HCT116 (cell line): ENCODE data around the gene CYP21A2. TPM values are rescaled to one million over a fixed set of nuclear protein-coding genes. Genes with fewer than 3 reads are reported as not detected.

Experiments used
- ATAC-seq: fragments of 200-7000 bp; cut with Tn5 transposase; 2 replicates; pipeline ENCODE4 v1.9.1; 2020; ENCODE audit warnings: mild to moderate bottlenecking, moderate library complexity
- BruUV-seq: library from RNA; stranded (reverse); fragments of 400-500 nt; replicated peaks from 2 replicates; lab custom pipeline; 2021; lab: Mats Ljungman, UMichigan
- CTCF ChIA-PET: fragments of 300-600 bp; sonication (Branson Sonifier 250); formaldehyde crosslinking; loops from one replicate; lab custom pipeline; 2021; ENCODE audit warnings: antibody characterized with exemption; lab: Charles Lee
- POLR2A ChIA-PET: fragments of 300-600, 350-600 bp; sonication (Branson Sonifier 250); formaldehyde crosslinking; loops from one replicate; lab custom pipeline; 2021; ENCODE audit warnings: antibody characterized with exemption; lab: Charles Lee
- RAD21 ChIA-PET, 2 experiments: fragments of 300-600 bp; sonication (Branson Sonifier 250); formaldehyde crosslinking; loops; one replicate each; lab custom pipeline; 2023; ENCODE audit warnings: low total read pairs in 2 of 2; ENCODE audit not compliant: uncharacterized antibody in 2 of 2, unreplicated experiment in 2 of 2, low non-redundant PET in 1 of 2; lab: Charles Lee
- DNase-seq: peaks from one replicate; pipeline ENCODE4 v3.0.0-alpha.2; 2010; ENCODE audit warnings: low read depth, low spot score
- H2AFZ ChIP-seq: fragments of 200-600 bp; shearing (Covaris generic), sonication (generic); 2 replicates; pipeline ENCODE4 v1.6.1; 2017; ENCODE audit warnings: low read depth, mixed run types, mixed read lengths, antibody characterized with exemption, low read length; ENCODE audit not compliant: poor library complexity, severe bottlenecking
- H3K27ac ChIP-seq: 2 replicates; pipeline ENCODE4 v1.5.1; 2012; ENCODE audit warnings: low read depth, low read length
- H3K27me3 ChIP-seq: fragments of 200-600 bp; sonication (generic); 2 replicates; pipeline ENCODE4 v1.6.1; 2016; ENCODE audit warnings: mixed run types, low read length, mixed read lengths; ENCODE audit not compliant: insufficient read depth
- H3K36me3 ChIP-seq, 2 experiments: fragments of 200-500 bp in 1 of 2; fragments of 200-600 bp in 1 of 2; sonication (Bioruptor generic) in 1 of 2; sonication (generic) in 1 of 2; 2 replicates each; pipeline versions ENCODE4 v1.5.1 to v1.6.1; 2014 to 2016; ENCODE audit warnings: low read length in 2 of 2, inconsistent platforms in 1 of 2, mixed read lengths in 1 of 2, mixed run types in 1 of 2; ENCODE audit not compliant: insufficient read depth in 2 of 2, control insufficient read depth in 1 of 2
- H3K4me1 ChIP-seq, 2 experiments: fragments of 200-600 bp in 1 of 2; sonication (generic) in 1 of 2; 2 replicates each; pipeline versions ENCODE4 v1.5.1 to v1.6.1; 2012 to 2017; ENCODE audit warnings: low read length in 2 of 2, inconsistent platforms in 1 of 2, mild to moderate bottlenecking in 1 of 2, mixed read lengths in 1 of 2, mixed run types in 1 of 2, moderate library complexity in 1 of 2; ENCODE audit not compliant: insufficient read depth in 2 of 2, control insufficient read depth in 1 of 2
- H3K4me2 ChIP-seq: fragments of 200-600 bp; sonication (generic); 2 replicates; pipeline ENCODE4 v1.6.1; 2017; ENCODE audit warnings: mixed run types, low read length, mixed read lengths
- H3K4me3 ChIP-seq, 2 experiments: fragments of 200-600 bp in 1 of 2; sonication (generic) in 1 of 2; replicated peaks in 1 of 2; 2 replicates each; pipeline ENCODE4 v1.5.1; 2011 to 2016; ENCODE audit warnings: low read length in 2 of 2, control low read depth in 1 of 2, low read depth in 1 of 2, mild to moderate bottlenecking in 1 of 2, mixed read lengths in 1 of 2, mixed run types in 1 of 2
- H3K79me2 ChIP-seq: fragments of 200-600 bp; sonication (generic); 2 replicates; pipeline ENCODE4 v1.6.1; 2017; ENCODE audit warnings: mild to moderate bottlenecking, mixed run types, low read length, moderate library complexity, mixed read lengths; ENCODE audit not compliant: insufficient read depth
- H3K9ac ChIP-seq: fragments of 200-600 bp; sonication (generic); 2 replicates; pipeline ENCODE4 v1.6.1; 2016; ENCODE audit warnings: low read length, mixed read lengths
- H3K9me2 ChIP-seq: fragments of 200-600 bp; sonication (generic), shearing (Covaris generic); 2 replicates; pipeline ENCODE4 v1.6.1; 2017; ENCODE audit warnings: mixed run types, mild to moderate bottlenecking, moderate library complexity; ENCODE audit not compliant: insufficient read depth
- H3K9me3 ChIP-seq, 2 experiments: fragments of 200-500 bp in 1 of 2; fragments of 200-600 bp in 1 of 2; sonication (Bioruptor generic) in 1 of 2; sonication (generic) in 1 of 2; 2 replicates each; pipeline ENCODE4 v1.6.1; 2014 to 2017; ENCODE audit warnings: low read length in 2 of 2, mixed read lengths in 2 of 2, inconsistent platforms in 1 of 2, low read depth in 1 of 2, mild to moderate bottlenecking in 1 of 2, mixed run types in 1 of 2, moderate library complexity in 1 of 2; ENCODE audit not compliant: control insufficient read depth in 1 of 2, insufficient read depth in 1 of 2
- H4K20me1 ChIP-seq: fragments of 200-600 bp; sonication (generic), shearing (Covaris generic); 2 replicates; pipeline ENCODE4 v1.6.1; 2017; ENCODE audit warnings: mixed run types, mild to moderate bottlenecking, moderate library complexity; ENCODE audit not compliant: insufficient read depth
- ELF1 ChIP-seq: IDR thresholded peaks from 2 replicates; pipeline ENCODE4 v1.6.1; 2012; ENCODE audit warnings: low read depth, borderline replicate concordance
- POLR2AphosphoS5 ChIP-seq: IDR thresholded peaks from 2 replicates; pipeline ENCODE4 v1.6.1; 2011; ENCODE audit warnings: mild to moderate bottlenecking, low read depth, low read length, moderate library complexity
- YY1 ChIP-seq: IDR thresholded peaks from 2 replicates; pipeline ENCODE4 v1.6.1; 2011; ENCODE audit warnings: low read length, low read depth, moderate library complexity, mild to moderate bottlenecking; ENCODE audit not compliant: insufficient replicate concordance; ENCODE audit errors: extremely low read depth
- ZBTB33 ChIP-seq: IDR thresholded peaks from 2 replicates; pipeline ENCODE4 v1.6.1; 2011; ENCODE audit warnings: mild to moderate bottlenecking, low read length, moderate library complexity; ENCODE audit not compliant: insufficient replicate concordance; ENCODE audit errors: extremely low read depth
- ZFX ChIP-seq: fragments of 450-650 bp; IDR thresholded peaks from 2 replicates; pipeline ENCODE4 v1.6.1; 2017
- intact Hi-C: fragments of 100-400 bp; cut with micrococcal nuclease; formaldehyde crosslinking; loops from 2 replicates; pipeline ENCODE4 v1.10.0; 2022
- total RNA-seq: library from RNA; stranded (reverse); gene quantifications from one replicate; pipeline ENCODE4 v1.2.1, GENCODE V29; 2021; ENCODE audit not compliant: unreplicated experiment

The CYP21A2 gene
- total RNA-seq, 1 experiment from 2014 or later = 1.4 TPM

GRCh38 chr6:32086661-32087573, 48.7 kb downstream of the CYP21A2 start:
- Histone ChIP-seq H3K4me1 (peaks cover 14 to 30% of the 10 kb centered on the region in 2 experiments), H3K27me3 (no peaks in the 10 kb centered on the region), H3K9ac (no peak overlapping the region), H3K79me2 (no peaks in the 10 kb centered on the region), H3K36me3 (no peaks in the 10 kb centered on the region), H3K9me2 (no peaks in the 10 kb centered on the region), H3K4me2 (peak overlapping the region; percentile 21; the same call in 1 of the 2 replicates), H4K20me1 (no peaks in the 10 kb centered on the region), H2AFZ (no peak overlapping the region), H3K27ac (no peak overlapping the region), H3K9me3 (no peaks in the 10 kb centered on the region), H3K4me3 (no peak overlapping the region)
- TF ChIP-seq ZBTB33 = no peak
- TF ChIP-seq ZFX = no peak
- TF ChIP-seq YY1 = no peak
- no peak for TF ChIP-seq ELF1
- no peak for TF ChIP-seq POLR2AphosphoS5
- intact Hi-C loops = loop anchor here (1.0 kb wide), 1 partner anchor 108 kb away; no protein-coding TSS in a partner anchor
- ATAC-seq (no peak; the same call in 1 of the 2 replicates), DNase-seq (no peak)
- no TSS peak for BruUV-seq
- ChIA-PET CTCF (interaction anchor here (0.6 to 1.6 kb wide), 6 partner anchors 11 to 327 kb away, joined by 3 to 6 read pairs (median 4); partner anchors contain the start of gene VWA7), POLR2A (interaction anchor here (0.6 kb wide), 1 partner anchor 681 kb away, joined by 3 read pairs; no protein-coding TSS in a partner anchor), RAD21 (interaction anchor here in 1 of 2 experiments (0.9 kb wide), 1 partner anchor 326 kb away, joined by 4 read pairs; no protein-coding TSS in a partner anchor)
